ENCODE measurements around the gene LITAFD. TPM values are rescaled to one million over a fixed set of nuclear protein-coding genes. Genes with fewer than 3 reads are reported as not detected.

Gene LITAFD
- total and polyA plus RNA-seq, 9 of the 15 experiments (the other 6 are each of a cell fraction or from before 2014, with no cell fraction given), result not detected

GRCh38 chr16:8899709-8900317, 17.7 kb downstream of the LITAFD start:
- FAIRE-seq (no peak), ATAC-seq (no peak), DNase-seq (ENCODE audit: extremely low read depth in 1 of 4, low spot score in 3 of 4) (no peak)
- H2AFZ ChIP-seq (ENCODE audit: low read depth, low read length), result no peak overlapping the region
- BruUV-seq (replicated peaks), result no TSS peak
- H3K9ac ChIP-seq (ENCODE audit: insufficient read depth in 1 of 2, low read depth in 2 of 2, low read length in 2 of 2), result no peak overlapping the region
- no peak overlapping the region for H3K4me3 ChIP-seq
- intact Hi-C loops (cut with micrococcal nuclease), result no loop called here
- H3K36me3 ChIP-seq (ENCODE audit: control insufficient read depth, insufficient read depth, low read length), result peaks cover 93% of the 10 kb centered on the region
- H3K27me3 ChIP-seq (ENCODE audit: control insufficient read depth in 2 of 2, insufficient read depth in 2 of 2, low read length in 2 of 2), result no peaks in the 10 kb centered on the region
- WGBS (ENCODE audit: insufficient coverage, low coverage, missing lambda C conversion rate), result 93% methylated on average over 9 of the region's 9 CpGs
- no peak overlapping the region for H3K4me2 ChIP-seq (ENCODE audit: insufficient read depth, low read length)
- no peaks in the 10 kb centered on the region for H3K79me2 ChIP-seq (ENCODE audit: control insufficient read depth, insufficient read depth, low read length)
- no peak overlapping the region for H3K27ac ChIP-seq (ENCODE audit: extremely low read depth, low read depth, low read length)
- H4K20me1 ChIP-seq (replicated peaks; ENCODE audit: control insufficient read depth, insufficient read depth, low read length), result no peaks in the 10 kb centered on the region
- H3K9me3 ChIP-seq (replicated peaks; ENCODE audit: control insufficient read depth, insufficient read depth, low read depth, low read length), result no peaks in the 10 kb centered on the region
- TF ChIP-seq SFPQ (IDR thresholded peaks at IDR 0.05; ENCODE audit: low read depth, low read length) (no peak), SUPT5H (IDR thresholded peaks at IDR 0.05) (no peak), ZBTB43 (CRISPR knock-in tag; IDR thresholded peaks at IDR 0.05) (no peak), ZNF764 (CRISPR knock-in tag; IDR thresholded peaks at IDR 0.05; ENCODE audit: low read depth) (no peak), RFX1 (IDR thresholded peaks at IDR 0.05) (no peak), ZNF384 (IDR thresholded peaks at IDR 0.05; ENCODE audit: low read depth, low read length) (no peak), ZNF75A (CRISPR knock-in tag; IDR thresholded peaks at IDR 0.05) (no peak), FOSL1 (tag; conservative IDR thresholded peaks at IDR 0.05) (no peak), RBM39 (optimal IDR thresholded peaks at IDR 0.05; ENCODE audit: low read depth, low read length) (no peak), E4F1 (CRISPR knock-in tag; IDR thresholded peaks at IDR 0.05; ENCODE audit: borderline replicate concordance) (no peak), ZNF174 (CRISPR knock-in tag; IDR thresholded peaks at IDR 0.05) (no peak)
- ChIA-PET POLR2A (interaction anchor here (0.7 to 1.5 kb wide), 2 partner anchors 35 to 73 kb away, joined by 3 to 4 read pairs; no protein-coding TSS in a partner anchor), CTCF (ENCODE audit: low intra/inter-chr PET ratio) (interaction anchor here (0.6 kb wide), 1 partner anchor 323 kb away, joined by 3 read pairs; no protein-coding TSS in a partner anchor)
- in situ Hi-C loops (cut with MboI), result loop anchor here (5.0 kb wide), 1 partner anchor 107 kb away; no protein-coding TSS in a partner anchor
- H3K9me1 ChIP-seq (ENCODE audit: control insufficient read depth, insufficient read depth, low read length), result no peaks in the 10 kb centered on the region
- H3K4me1 ChIP-seq (replicated peaks in 1 of 2; ENCODE audit: control insufficient read depth in 2 of 2, insufficient read depth in 2 of 2, low read length in 2 of 2), result no peaks in the 10 kb centered on the region
